ENCODE measurements around the gene ABHD2. TPM values are rescaled to one million over a fixed set of nuclear protein-coding genes. Genes with fewer than 3 reads are reported as not detected.
A peak's percentile ranks its signal among the peaks of the same experiment; 100 is the strongest.

ABHD2 gene
- total and polyA plus RNA-seq, 8 donors = 7.9 to 151 (median 117) TPM

DNA sequence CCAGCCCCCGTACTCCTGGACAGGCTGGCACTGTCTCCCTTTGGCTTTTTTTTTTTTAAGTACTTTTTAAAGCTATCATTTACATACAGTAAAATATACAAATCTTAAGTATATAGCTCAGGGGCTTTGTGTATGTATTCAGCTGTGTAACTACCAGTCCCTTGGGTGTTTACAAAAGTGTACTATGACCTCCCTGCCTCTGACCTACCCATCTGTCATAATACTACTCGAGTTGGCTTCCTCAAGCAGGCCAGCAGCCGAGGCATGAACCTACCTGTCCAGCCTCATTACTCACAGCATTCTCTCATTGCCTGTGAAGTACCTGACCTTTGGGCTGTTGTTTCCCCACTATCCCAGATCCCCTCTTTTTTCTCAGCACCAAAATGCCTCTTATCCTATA, 33.2 kb downstream of the ABHD2 start:
- Histone ChIP-seq H3K27ac (peak overlapping the region; percentile 77 to 95 (median 90)), H3K36me3 (peaks cover 0 to 15% (median 0%) of the 10 kb centered on the region in 3 donors), H3K9me3 (no peaks in the 10 kb centered on the region), H3K4me3 (no peak overlapping the region), H3K27me3 (no peaks in the 10 kb centered on the region), H3K4me1 (peaks cover 69 to 95% (median 92%) of the 10 kb centered on the region in 3 donors)
- WGBS, 2 donors = 11 to 18% methylated on average over 3 of the region's 3 CpGs
- ATAC-seq (peak; percentile 63 to 72 (median 70)), DNase-seq (peak in 4 of 6 donors; percentile 57 to 73 (median 62)), FAIRE-seq (no peak)
- TF ChIP-seq, protein P1, sequence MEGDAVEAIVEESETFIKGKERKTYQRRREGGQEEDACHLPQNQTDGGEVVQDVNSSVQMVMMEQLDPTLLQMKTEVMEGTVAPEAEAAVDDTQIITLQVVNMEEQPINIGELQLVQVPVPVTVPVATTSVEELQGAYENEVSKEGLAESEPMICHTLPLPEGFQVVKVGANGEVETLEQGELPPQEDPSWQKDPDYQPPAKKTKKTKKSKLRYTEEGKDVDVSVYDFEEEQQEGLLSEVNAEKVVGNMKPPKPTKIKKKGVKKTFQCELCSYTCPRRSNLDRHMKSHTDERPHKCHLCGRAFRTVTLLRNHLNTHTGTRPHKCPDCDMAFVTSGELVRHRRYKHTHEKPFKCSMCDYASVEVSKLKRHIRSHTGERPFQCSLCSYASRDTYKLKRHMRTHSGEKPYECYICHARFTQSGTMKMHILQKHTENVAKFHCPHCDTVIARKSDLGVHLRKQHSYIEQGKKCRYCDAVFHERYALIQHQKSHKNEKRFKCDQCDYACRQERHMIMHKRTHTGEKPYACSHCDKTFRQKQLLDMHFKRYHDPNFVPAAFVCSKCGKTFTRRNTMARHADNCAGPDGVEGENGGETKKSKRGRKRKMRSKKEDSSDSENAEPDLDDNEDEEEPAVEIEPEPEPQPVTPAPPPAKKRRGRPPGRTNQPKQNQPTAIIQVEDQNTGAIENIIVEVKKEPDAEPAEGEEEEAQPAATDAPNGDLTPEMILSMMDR (IDR thresholded peaks at IDR 0.05) = no peak
- intact Hi-C loops (cut with DNase I) = loop anchor here in 1 of 3 donors (10.0 kb wide), 1 partner anchor 57 kb away; no protein-coding TSS in a partner anchor

DNA sequence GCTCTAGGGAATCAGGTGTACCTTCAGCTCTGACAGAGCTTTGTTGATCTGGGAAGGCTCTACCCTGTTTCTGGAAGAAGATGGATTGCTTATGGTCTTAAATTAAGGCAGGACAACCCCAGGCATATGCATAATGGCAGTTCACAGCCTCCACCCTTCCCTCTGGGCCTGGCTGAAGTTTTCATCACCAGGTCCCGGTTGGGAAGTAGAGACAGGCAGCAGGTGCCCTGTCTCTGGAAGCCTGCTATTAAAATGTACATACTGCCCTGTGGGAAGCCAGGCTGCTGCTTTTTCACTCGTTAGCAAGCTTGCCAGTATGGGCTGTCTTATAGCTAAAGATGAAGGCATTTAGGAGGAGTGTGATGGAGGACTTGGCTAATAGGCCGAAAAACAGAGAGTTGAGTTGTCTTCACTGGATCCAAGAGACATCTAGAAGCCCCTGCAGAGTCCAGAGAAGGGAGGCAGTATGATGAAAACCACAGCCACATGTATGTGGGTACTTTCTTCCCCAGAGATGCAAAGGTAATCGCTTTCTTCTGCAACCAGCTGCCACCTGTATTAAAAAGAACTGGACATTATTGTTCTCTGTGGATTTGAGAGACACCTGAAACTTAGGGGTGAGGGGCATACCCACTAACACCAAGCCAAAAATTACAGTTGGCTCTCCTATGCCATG, 34.4 kb downstream of the ABHD2 start:
- DNase-seq (no peak), ATAC-seq (no peak), FAIRE-seq (no peak)
- H3K27me3 ChIP-seq = no peaks in the 10 kb centered on the region
- TF ChIP-seq, protein P1 (IDR thresholded peaks at IDR 0.05) = no peak
- H3K4me3 ChIP-seq = no peak overlapping the region
- intact Hi-C loops (cut with DNase I) = loop anchor here in 1 of 3 donors (10.0 kb wide), 1 partner anchor 58 kb away; no protein-coding TSS in a partner anchor
- peak overlapping the region; percentile 20 to 95 (median 86) for H3K27ac ChIP-seq
- WGBS, 2 donors = 64 to 75% methylated on average over 4 of the region's 4 CpGs
- H3K36me3 ChIP-seq = peaks cover 0 to 3% (median 0%) of the 10 kb centered on the region in 3 donors
- H3K9me3 ChIP-seq = no peaks in the 10 kb centered on the region
- H3K4me1 ChIP-seq = peaks cover 72 to 96% (median 95%) of the 10 kb centered on the region in 3 donors

DNA sequence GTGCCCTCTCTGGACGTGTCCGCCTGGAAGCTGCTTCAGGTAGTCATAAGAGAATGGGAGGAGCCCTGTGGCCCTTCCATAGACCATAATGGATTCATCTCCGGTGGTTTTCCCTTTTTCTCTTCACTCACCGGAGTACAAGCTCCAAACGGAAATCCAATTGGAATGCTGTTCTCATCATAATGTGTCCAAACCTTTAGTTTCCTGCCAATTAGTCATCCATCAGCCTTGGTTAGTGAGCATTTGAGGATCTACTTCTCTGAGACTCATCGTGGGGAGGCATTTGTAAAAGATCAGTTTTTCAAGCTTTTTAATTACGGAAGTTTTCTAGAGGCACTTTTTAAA, 34.9 kb downstream of the ABHD2 start:
- Histone ChIP-seq H3K4me1 (peaks cover 77 to 98% (median 95%) of the 10 kb centered on the region in 3 donors), H3K4me3 (no peak overlapping the region), H3K36me3 (no peaks in the 10 kb centered on the region), H3K9me3 (no peaks in the 10 kb centered on the region), H3K27me3 (no peaks in the 10 kb centered on the region), H3K27ac (peak overlapping the region; percentile 1 to 95 (median 48))
- TF ChIP-seq, protein P1 (IDR thresholded peaks at IDR 0.05) = no peak
- no peak for DNase-seq
- no peak for FAIRE-seq
- WGBS, 2 donors = 80 to 86% methylated on average over 7 of the region's 7 CpGs
- intact Hi-C loops (cut with DNase I) = loop anchor here in 1 of 3 donors (10.0 kb wide), 1 partner anchor 58 kb away; no protein-coding TSS in a partner anchor
- ATAC-seq = no peak

DNA sequence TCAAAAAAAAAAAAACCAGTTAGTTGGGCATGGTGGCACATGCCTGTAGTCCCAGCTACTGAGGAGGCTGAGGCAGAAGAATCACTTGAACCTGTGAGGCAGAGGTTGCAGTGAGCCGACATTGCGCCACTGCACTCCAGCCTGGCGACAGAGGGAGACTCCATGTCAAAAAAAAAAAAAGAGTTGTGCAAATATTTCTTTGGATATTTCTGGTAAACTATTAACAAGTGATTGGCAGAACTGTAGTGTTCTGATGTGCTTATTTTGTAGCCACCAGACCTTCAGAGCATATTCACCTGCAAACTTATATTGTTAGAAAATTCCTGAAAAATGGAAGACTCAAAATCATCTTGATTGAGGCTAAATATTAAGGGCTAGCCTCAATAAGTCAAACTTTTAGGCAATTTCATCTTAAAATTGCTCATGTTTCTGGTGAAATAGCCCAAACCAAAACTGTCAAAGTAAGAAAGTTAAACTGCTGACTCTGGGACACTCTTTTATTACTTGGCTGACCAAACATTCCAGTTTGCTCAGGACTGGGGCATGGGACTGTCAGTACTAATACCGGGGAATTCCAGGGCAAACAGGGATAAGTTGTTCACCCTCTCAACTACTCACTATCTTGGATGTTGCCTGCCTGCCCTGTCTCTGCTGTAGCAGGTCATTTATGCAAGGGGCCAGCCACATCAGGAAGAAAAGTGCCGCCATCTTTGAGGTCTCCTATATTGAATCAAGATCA, 37.0 kb downstream of the ABHD2 start:
- WGBS, 2 donors = 15 to 19% methylated on average over 5 of the region's 5 CpGs
- H3K27ac ChIP-seq = peak overlapping the region; percentile 51 to 95 (median 78)
- H3K4me3 ChIP-seq = no peak overlapping the region
- TF ChIP-seq, protein P1 (IDR thresholded peaks at IDR 0.05) = no peak
- peaks cover 85 to 98% (median 94%) of the 10 kb centered on the region in 3 donors for H3K4me1 ChIP-seq
- intact Hi-C loops (cut with DNase I) = loop anchor here in 1 of 3 donors (10.0 kb wide), 1 partner anchor 60 kb away; no protein-coding TSS in a partner anchor
- peaks cover 0 to under 1% (median 0%) of the 10 kb centered on the region in 3 donors for H3K36me3 ChIP-seq
- DNase-seq (peak in 4 of 6 donors; percentile 55 to 65 (median 63)), ATAC-seq (peak; percentile 44 to 69 (median 64)), FAIRE-seq (no peak)
- H3K9me3 ChIP-seq = no peaks in the 10 kb centered on the region
- no peaks in the 10 kb centered on the region for H3K27me3 ChIP-seq
